HEK293 (cell line): ENCODE results near the gene IL3.

Experiments used
- CTCF ChIA-PET: fragments of 350-600 bp; formaldehyde crosslinking; extraction: SDS; loops from one replicate; lab custom pipeline; 2021; ENCODE audit warnings: antibody characterized with exemption; lab: Yijun Ruan, JAX
- POLR2A ChIA-PET: fragments of 300-600 bp; formaldehyde crosslinking; extraction: SDS; loops from one replicate; lab custom pipeline; 2020; ENCODE audit warnings: antibody characterized with exemption, inconsistent platforms; lab: Yijun Ruan, JAX
- H3K27ac ChIP-seq: fragments of 200-500 bp; sonication (Bioruptor generic); 2 replicates; pipeline ENCODE4 v1.5.1; 2014; ENCODE audit warnings: low read depth, low read length, control low read depth, inconsistent platforms; ENCODE audit errors: extremely low read depth
- H3K36me3 ChIP-seq, 2 experiments: fragments of 200-500 bp in 1 of 2; sonication (Bioruptor generic) in 1 of 2; 1 replicate in 1 of 2; 2 replicates in 1 of 2; pipeline ENCODE4 v1.5.1; 2014 to 2017; ENCODE audit warnings: inconsistent platforms in 2 of 2, low read length in 2 of 2; ENCODE audit not compliant: control insufficient read depth in 2 of 2, insufficient read depth in 1 of 2
- H3K4me1 ChIP-seq: fragments of 200-500 bp; sonication (Bioruptor generic); 2 replicates; pipeline ENCODE4 v1.5.1; 2014; ENCODE audit warnings: mild to moderate bottlenecking, low read length, inconsistent platforms; ENCODE audit not compliant: control insufficient read depth, insufficient read depth
- H3K4me3 ChIP-seq: 2 replicates; pipeline ENCODE4 v1.5.1; 2011; ENCODE audit warnings: low read depth, mild to moderate bottlenecking, control low read depth, low read length, moderate library complexity
- H3K9me3 ChIP-seq: fragments of 200-500 bp; sonication (Bioruptor generic); 2 replicates; pipeline ENCODE4 v1.5.1; 2014; ENCODE audit warnings: low read depth, low read length, inconsistent platforms; ENCODE audit not compliant: control insufficient read depth, insufficient read depth
- EGR2 ChIP-seq: fragments of 450-650 bp; formaldehyde crosslinking; IDR thresholded peaks from 2 replicates; pipeline ENCODE4 v1.5.1; 2016; ENCODE audit warnings: low read depth, missing biosample characterization, missing genetic modification characterization
- SCRT1 ChIP-seq: fragments of 450-650 bp; formaldehyde crosslinking; IDR thresholded peaks from 2 replicates; pipeline ENCODE4 v1.5.1; 2016; ENCODE audit warnings: missing biosample characterization, missing genetic modification characterization, borderline replicate concordance
- ZBTB48 ChIP-seq: fragments of 450-650 bp; formaldehyde crosslinking; IDR thresholded peaks from 2 replicates; pipeline ENCODE4 v1.5.1; 2016; ENCODE audit warnings: missing biosample characterization, missing genetic modification characterization
- ZFHX2 ChIP-seq: fragments of 450-650 bp; formaldehyde crosslinking; conservative IDR thresholded peaks from 2 replicates; pipeline ENCODE4 v1.5.1; 2016; ENCODE audit warnings: missing biosample characterization, missing genetic modification characterization
- ZFP37 ChIP-seq: fragments of 450-650 bp; formaldehyde crosslinking; IDR thresholded peaks from 2 replicates; pipeline ENCODE4 v1.5.1; 2016; ENCODE audit warnings: missing biosample characterization, missing genetic modification characterization
- ZIC2 ChIP-seq: fragments of 450-650 bp; formaldehyde crosslinking; IDR thresholded peaks from 2 replicates; pipeline ENCODE4 v1.5.1; 2016; ENCODE audit warnings: missing biosample characterization, missing genetic modification characterization
- ZNF324 ChIP-seq: fragments of 450-650 bp; formaldehyde crosslinking; IDR thresholded peaks from 2 replicates; pipeline ENCODE4 v1.5.1; 2016; ENCODE audit warnings: missing biosample characterization, missing genetic modification characterization
- ZNF350 ChIP-seq: fragments of 450-650 bp; formaldehyde crosslinking; IDR thresholded peaks from 2 replicates; pipeline ENCODE4 v1.5.0; 2017; ENCODE audit warnings: missing biosample characterization, mild to moderate bottlenecking, missing genetic modification characterization
- ZNF37A ChIP-seq: fragments of 450-650 bp; IDR thresholded peaks from 2 replicates; pipeline ENCODE4 v1.5.1; 2018; ENCODE audit warnings: missing biosample characterization, missing genetic modification characterization
- ZNF555 ChIP-seq: fragments of 450-650 bp; formaldehyde crosslinking; conservative IDR thresholded peaks from 2 replicates; pipeline ENCODE4 v1.5.1; 2017; ENCODE audit warnings: missing biosample characterization, mild to moderate bottlenecking, missing genetic modification characterization, inconsistent platforms
- ZNF621 ChIP-seq: fragments of 450-650 bp; formaldehyde crosslinking; IDR thresholded peaks from 2 replicates; pipeline ENCODE4 v1.5.1; 2017; ENCODE audit warnings: missing biosample characterization, missing genetic modification characterization
- ZNF677 ChIP-seq: fragments of 450-650 bp; IDR thresholded peaks from 2 replicates; pipeline ENCODE4 v1.5.0; 2018; ENCODE audit warnings: missing biosample characterization, mild to moderate bottlenecking, missing genetic modification characterization, moderate library complexity
- ZSCAN16 ChIP-seq: fragments of 450-650 bp; formaldehyde crosslinking; IDR thresholded peaks from 2 replicates; pipeline ENCODE4 v1.5.1; 2016; ENCODE audit warnings: missing biosample characterization, missing genetic modification characterization
- TF ChIP-seq, protein P1 (sequence below): fragments of 450-650 bp; formaldehyde crosslinking; IDR thresholded peaks from 2 replicates; pipeline ENCODE4 v1.5.1; 2016; ENCODE audit warnings: missing biosample characterization, missing genetic modification characterization
- TF ChIP-seq, protein P2 (sequence below): fragments of 450-650 bp; formaldehyde crosslinking; IDR thresholded peaks from 2 replicates; pipeline ENCODE4 v1.5.1; 2017; ENCODE audit warnings: missing biosample characterization, missing genetic modification characterization
- TF ChIP-seq, protein P3 (sequence below): fragments of 450-650 bp; formaldehyde crosslinking; conservative IDR thresholded peaks from 2 replicates; pipeline ENCODE4 v1.5.1; 2016; ENCODE audit warnings: low read depth, missing biosample characterization, missing genetic modification characterization
- TF ChIP-seq, protein P4 (sequence below): fragments of 450-650 bp; formaldehyde crosslinking; IDR thresholded peaks from 2 replicates; pipeline ENCODE4 v1.5.1; 2016; ENCODE audit warnings: missing biosample characterization, missing genetic modification characterization, borderline replicate concordance
- TF ChIP-seq, protein P5 (sequence below): fragments of 450-650 bp; formaldehyde crosslinking; IDR thresholded peaks from 2 replicates; pipeline ENCODE4 v1.5.1; 2016; ENCODE audit warnings: missing biosample characterization, missing genetic modification characterization
- TF ChIP-seq, protein P6 (sequence below): fragments of 450-650 bp; formaldehyde crosslinking; IDR thresholded peaks from 2 replicates; pipeline ENCODE4 v1.5.1; 2016; ENCODE audit warnings: missing biosample characterization, missing genetic modification characterization

IL3 gene

DNA sequence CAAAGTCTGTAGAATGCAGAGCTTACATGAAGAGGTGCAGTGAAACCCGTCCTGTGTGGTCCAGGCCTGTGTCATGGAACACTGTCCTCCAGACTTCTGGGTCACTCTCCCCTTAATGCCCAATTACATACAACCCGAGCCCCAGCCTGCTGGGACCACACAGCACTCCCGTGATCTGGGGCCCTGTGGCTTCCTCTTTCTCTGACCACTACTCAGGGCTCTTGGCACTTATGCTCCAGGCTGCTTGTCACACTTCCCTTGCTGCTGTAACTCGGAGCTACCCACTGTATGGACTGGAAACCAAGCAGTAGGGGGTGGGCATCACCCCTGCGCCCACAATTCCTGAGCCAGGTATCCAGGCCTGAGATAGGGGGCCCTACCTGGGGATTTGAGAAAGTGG, 10.3 kb upstream of the IL3 start (continued):
- TF ChIP-seq ZNF677 (tag by site-specific recombination) (no peak), ZNF324 (tag by site-specific recombination) (no peak), ZNF621 (tag by site-specific recombination) (no peak), ZNF350 (tag by site-specific recombination) (no peak), ZNF555 (tag by site-specific recombination) (no peak), ZBTB48 (no peak)
- TF ChIP-seq, protein P1, sequence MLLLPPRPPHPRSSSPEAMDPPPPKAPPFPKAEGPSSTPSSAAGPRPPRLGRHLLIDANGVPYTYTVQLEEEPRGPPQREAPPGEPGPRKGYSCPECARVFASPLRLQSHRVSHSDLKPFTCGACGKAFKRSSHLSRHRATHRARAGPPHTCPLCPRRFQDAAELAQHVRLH (tag by site-specific recombination) = no peak
- TF ChIP-seq, protein P2, sequence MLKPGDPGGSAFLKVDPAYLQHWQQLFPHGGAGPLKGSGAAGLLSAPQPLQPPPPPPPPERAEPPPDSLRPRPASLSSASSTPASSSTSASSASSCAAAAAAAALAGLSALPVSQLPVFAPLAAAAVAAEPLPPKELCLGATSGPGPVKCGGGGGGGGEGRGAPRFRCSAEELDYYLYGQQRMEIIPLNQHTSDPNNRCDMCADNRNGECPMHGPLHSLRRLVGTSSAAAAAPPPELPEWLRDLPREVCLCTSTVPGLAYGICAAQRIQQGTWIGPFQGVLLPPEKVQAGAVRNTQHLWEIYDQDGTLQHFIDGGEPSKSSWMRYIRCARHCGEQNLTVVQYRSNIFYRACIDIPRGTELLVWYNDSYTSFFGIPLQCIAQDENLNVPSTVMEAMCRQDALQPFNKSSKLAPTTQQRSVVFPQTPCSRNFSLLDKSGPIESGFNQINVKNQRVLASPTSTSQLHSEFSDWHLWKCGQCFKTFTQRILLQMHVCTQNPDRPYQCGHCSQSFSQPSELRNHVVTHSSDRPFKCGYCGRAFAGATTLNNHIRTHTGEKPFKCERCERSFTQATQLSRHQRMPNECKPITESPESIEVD = no peak

DNA sequence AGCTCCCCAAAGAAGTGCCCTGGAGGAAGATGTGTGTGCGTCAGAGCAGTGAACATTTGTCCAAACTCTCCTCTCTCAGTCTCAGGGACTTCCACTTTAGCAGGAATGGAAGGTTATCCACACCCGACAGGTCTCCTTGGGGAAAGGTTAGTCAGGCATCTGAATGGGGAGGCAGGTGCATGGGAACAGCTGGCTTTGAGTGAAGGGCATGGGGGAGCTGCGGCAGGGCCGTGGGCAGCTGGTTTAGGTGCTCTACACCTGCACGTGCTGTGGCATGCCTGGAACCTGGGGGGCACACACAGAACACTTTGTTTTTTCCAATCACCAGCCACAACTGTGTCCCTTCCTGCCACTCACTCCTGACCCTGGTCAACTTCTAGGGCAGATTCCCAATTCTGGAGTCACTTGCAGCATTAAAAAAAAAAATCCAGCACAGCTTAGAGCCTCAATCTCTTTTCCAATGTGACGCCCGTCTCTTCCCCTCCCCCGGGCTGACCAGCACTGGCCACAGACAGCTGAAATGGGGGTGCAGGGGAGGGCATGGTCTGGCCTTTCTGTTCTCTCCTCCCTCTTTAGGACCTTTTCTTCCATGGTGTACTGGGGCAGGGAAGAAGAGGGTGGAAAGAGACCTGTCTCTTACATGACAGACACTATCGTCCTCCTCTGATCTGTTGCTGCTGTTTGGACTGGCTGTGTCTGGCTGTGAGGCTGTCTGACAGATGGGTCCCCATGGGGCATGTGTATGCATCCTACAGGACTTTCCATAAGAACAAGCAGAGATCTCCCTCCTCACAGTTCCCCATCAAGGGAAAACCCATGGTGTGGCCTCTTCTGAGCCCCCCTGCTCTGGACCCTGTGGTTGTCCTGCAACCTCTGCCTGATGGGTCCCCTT, 9.5 kb upstream of the IL3 start:
- TF ChIP-seq ZIC2 (tag by site-specific recombination) (no peak), ZFP37 (tag by site-specific recombination) (no peak)
- TF ChIP-seq, protein P3, sequence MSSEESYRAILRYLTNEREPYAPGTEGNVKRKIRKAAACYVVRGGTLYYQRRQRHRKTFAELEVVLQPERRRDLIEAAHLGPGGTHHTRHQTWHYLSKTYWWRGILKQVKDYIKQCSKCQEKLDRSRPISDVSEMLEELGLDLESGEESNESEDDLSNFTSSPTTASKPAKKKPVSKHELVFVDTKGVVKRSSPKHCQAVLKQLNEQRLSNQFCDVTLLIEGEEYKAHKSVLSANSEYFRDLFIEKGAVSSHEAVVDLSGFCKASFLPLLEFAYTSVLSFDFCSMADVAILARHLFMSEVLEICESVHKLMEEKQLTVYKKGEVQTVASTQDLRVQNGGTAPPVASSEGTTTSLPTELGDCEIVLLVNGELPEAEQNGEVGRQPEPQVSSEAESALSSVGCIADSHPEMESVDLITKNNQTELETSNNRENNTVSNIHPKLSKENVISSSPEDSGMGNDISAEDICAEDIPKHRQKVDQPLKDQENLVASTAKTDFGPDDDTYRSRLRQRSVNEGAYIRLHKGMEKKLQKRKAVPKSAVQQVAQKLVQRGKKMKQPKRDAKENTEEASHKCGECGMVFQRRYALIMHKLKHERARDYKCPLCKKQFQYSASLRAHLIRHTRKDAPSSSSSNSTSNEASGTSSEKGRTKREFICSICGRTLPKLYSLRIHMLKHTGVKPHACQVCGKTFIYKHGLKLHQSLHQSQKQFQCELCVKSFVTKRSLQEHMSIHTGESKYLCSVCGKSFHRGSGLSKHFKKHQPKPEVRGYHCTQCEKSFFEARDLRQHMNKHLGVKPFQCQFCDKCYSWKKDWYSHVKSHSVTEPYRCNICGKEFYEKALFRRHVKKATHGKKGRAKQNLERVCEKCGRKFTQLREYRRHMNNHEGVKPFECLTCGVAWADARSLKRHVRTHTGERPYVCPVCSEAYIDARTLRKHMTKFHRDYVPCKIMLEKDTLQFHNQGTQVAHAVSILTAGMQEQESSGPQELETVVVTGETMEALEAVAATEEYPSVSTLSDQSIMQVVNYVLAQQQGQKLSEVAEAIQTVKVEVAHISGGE = no peak
- ChIA-PET POLR2A (no interaction called here), CTCF (interaction anchor here (0.7 to 1.1 kb wide), 2 partner anchors 240 to 628 kb away, joined by 3 to 4 read pairs; no protein-coding TSS in a partner anchor)
- Histone ChIP-seq H3K9me3 (no peaks in the 10 kb centered on the region), H3K4me3 (no peak overlapping the region), H3K4me1 (no peaks in the 10 kb centered on the region), H3K27ac (no peak overlapping the region), H3K36me3 (no peaks in the 10 kb centered on the region)

DNA sequence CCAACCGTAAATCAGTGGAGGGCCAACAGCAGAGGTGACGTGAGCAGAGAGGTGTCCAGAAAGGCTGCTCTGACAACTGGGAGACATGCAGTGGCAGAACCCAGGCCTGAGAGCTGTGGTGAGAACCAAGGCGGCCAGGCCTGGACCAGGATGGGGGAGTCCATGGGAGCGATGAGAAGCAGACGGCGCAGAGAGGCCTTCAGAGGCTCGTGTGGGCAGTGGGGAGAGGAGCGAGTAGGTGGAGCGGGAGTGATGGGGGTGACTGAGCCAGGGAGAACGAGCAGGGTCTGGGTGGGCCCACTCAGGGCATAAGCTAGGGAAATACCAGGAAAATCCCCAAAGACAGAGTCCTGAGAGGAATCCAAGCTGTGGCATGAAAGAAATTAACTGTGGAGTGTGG, 7.9 kb upstream of the IL3 start:
- Histone ChIP-seq H3K4me3 (no peak overlapping the region), H3K4me1 (no peaks in the 10 kb centered on the region), H3K36me3 (no peaks in the 10 kb centered on the region), H3K27ac (no peak overlapping the region), H3K9me3 (no peaks in the 10 kb centered on the region)
- TF ChIP-seq, protein P4, sequence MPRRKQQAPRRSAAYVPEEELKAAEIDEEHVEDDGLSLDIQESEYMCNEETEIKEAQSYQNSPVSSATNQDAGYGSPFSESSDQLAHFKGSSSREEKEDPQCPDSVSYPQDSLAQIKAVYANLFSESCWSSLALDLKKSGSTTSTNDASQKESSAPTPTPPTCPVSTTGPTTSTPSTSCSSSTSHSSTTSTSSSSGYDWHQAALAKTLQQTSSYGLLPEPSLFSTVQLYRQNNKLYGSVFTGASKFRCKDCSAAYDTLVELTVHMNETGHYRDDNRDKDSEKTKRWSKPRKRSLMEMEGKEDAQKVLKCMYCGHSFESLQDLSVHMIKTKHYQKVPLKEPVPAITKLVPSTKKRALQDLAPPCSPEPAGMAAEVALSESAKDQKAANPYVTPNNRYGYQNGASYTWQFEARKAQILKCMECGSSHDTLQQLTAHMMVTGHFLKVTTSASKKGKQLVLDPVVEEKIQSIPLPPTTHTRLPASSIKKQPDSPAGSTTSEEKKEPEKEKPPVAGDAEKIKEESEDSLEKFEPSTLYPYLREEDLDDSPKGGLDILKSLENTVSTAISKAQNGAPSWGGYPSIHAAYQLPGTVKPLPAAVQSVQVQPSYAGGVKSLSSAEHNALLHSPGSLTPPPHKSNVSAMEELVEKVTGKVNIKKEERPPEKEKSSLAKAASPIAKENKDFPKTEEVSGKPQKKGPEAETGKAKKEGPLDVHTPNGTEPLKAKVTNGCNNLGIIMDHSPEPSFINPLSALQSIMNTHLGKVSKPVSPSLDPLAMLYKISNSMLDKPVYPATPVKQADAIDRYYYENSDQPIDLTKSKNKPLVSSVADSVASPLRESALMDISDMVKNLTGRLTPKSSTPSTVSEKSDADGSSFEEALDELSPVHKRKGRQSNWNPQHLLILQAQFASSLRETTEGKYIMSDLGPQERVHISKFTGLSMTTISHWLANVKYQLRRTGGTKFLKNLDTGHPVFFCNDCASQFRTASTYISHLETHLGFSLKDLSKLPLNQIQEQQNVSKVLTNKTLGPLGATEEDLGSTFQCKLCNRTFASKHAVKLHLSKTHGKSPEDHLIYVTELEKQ (tag by site-specific recombination) = no peak
- TF ChIP-seq ZBTB48 = no peak
- TF ChIP-seq ZNF37A (tag by site-specific recombination) = no peak
- no peak for TF ChIP-seq SCRT1
- TF ChIP-seq ZFHX2 (tag by site-specific recombination) = 0 out of 2 replicates have a peak, but pooled peaks have one; percentile 13
- TF ChIP-seq, protein P5, sequence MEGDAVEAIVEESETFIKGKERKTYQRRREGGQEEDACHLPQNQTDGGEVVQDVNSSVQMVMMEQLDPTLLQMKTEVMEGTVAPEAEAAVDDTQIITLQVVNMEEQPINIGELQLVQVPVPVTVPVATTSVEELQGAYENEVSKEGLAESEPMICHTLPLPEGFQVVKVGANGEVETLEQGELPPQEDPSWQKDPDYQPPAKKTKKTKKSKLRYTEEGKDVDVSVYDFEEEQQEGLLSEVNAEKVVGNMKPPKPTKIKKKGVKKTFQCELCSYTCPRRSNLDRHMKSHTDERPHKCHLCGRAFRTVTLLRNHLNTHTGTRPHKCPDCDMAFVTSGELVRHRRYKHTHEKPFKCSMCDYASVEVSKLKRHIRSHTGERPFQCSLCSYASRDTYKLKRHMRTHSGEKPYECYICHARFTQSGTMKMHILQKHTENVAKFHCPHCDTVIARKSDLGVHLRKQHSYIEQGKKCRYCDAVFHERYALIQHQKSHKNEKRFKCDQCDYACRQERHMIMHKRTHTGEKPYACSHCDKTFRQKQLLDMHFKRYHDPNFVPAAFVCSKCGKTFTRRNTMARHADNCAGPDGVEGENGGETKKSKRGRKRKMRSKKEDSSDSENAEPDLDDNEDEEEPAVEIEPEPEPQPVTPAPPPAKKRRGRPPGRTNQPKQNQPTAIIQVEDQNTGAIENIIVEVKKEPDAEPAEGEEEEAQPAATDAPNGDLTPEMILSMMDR (tag by site-specific recombination) = no peak
- TF ChIP-seq, protein P6, sequence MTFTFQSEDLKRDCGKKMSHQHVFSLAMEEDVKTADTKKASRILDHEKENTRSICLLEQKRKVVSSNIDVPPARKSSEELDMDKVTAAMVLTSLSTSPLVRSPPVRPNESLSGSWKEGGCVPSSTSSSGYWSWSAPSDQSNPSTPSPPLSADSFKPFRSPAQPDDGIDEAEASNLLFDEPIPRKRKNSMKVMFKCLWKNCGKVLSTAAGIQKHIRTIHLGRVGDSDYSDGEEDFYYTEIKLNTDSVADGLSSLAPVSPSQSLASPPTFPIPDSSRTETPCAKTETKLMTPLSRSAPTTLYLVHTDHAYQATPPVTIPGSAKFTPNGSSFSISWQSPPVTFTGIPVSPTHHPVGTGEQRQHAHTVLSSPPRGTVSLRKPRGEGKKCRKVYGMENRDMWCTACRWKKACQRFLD = no peak
- no peak for TF ChIP-seq ZSCAN16 (tag by site-specific recombination)
- TF ChIP-seq EGR2 (tag by site-specific recombination) = peak; percentile 19; the same call in 1 of the 2 replicates
- ChIA-PET CTCF (no interaction called here), POLR2A (no interaction called here)
